Psoas muscle (tissue), 8 donors: Measurements from ENCODE around the gene WDR74. TPM values are rescaled to one million over a fixed set of nuclear protein-coding genes. Genes with fewer than 3 reads are reported as not detected.
"Not testable (repeated sequence)": the region's sequence is repeated elsewhere in the genome, so short reads cannot be mapped to it uniquely, and the experiment has no call there.

Experiments
- ATAC-seq, 4 donors: fragments of 200-7000 bp; cut with Tn5 transposase; one replicate each; pipeline ENCODE4 v1.9.1; 2020; ENCODE audit warnings: moderate library complexity in 3 of 4, mild to moderate bottlenecking in 2 of 4
- DNase-seq, 2 donors: peaks; one replicate each; pipeline ENCODE4 v3.0.0-alpha.2; 2020
- H3K27ac ChIP-seq: fragments of 200-600 bp; one replicate; pipeline ENCODE4 v1.8.0; 2022
- H3K27me3 ChIP-seq, 3 donors: fragments of 200-600 bp in 1 of 3; one replicate each; pipeline versions ENCODE4 v1.6.1 to v1.8.0; 2013 to 2022; ENCODE audit warnings: low read length in 2 of 3, mild to moderate bottlenecking in 2 of 3, moderate library complexity in 1 of 3; ENCODE audit not compliant: insufficient read depth in 3 of 3
- H3K36me3 ChIP-seq, 2 donors: fragments of 200-600 bp in 1 of 2; one replicate each; pipeline versions ENCODE4 v1.6.1 to v1.8.0; 2013 to 2022; ENCODE audit warnings: low read depth in 1 of 2, mild to moderate bottlenecking in 1 of 2, moderate library complexity in 1 of 2; ENCODE audit not compliant: insufficient read depth in 1 of 2
- H3K4me1 ChIP-seq: fragments of 200-600 bp; one replicate; pipeline ENCODE4 v1.8.0; 2022
- H3K4me3 ChIP-seq: fragments of 200-600 bp; one replicate; pipeline ENCODE4 v1.8.0; 2022; ENCODE audit warnings: mild to moderate bottlenecking
- H3K9me3 ChIP-seq: fragments of 200-600 bp; one replicate; pipeline ENCODE4 v1.8.0; 2022
- CTCF ChIP-seq: fragments of 200-600 bp; IDR thresholded peaks from one replicate; pipeline ENCODE4 v1.8.0; 2022; ENCODE audit warnings: antibody characterized with exemption
- WGBS, 3 donors: extraction: QIAGEN DNeasy Blood & Tissue Kit; methylation state at CpG; one replicate each; pipeline versions ENCODE4 v1.1.6 to v1.1.7; 2013; 5-methylcytosine and 5-hydroxymethylcytosine counted together
- intact Hi-C, 2 donors: fragments of 100-400 bp; cut with DNase I; formaldehyde crosslinking; loops; one replicate each; pipeline versions ENCODE4 v1.11.0 to v1.14.2; 2022
- polyA plus RNA-seq, 3 donors: library from polyadenylated mRNA; stranded (reverse); fragments of 200-250 nt; gene quantifications; one replicate each; pipeline ENCODE4 v1.2.3, GENCODE V29; 2013
- total RNA-seq, 4 donors: library from RNA; stranded (reverse); fragmentation: NEBNext Ultra II Directional in 2 of 4; extraction: Animal tissue kit (Norgen Biotek cat#: 25700) in 2 of 4; gene quantifications; one replicate each; pipeline versions ENCODE4 v1.2.1 to v1.2.4, GENCODE V29; 2021 to 2023
- donor health status: healthy with polysubstance abuse.
- donor health status: DM: no; HTN: no; CAD: no; lungs with moderate emphysema.
- donor health status: Bipolar disorder and iron deficiency.
- donor health status: healthy.
- donor health status: DM: yes; HTN: yes; CAD: no.
- donor health status: DM: no; HTN: no; CAD: no.
- donor health status: DM: no; HTN: no; CAD: no.
- donor health status: DM: yes; HTN: yes; CAD: no.

The WDR74 gene
- total and polyA plus RNA-seq, 7 donors, result 32.9 to 121 (median 74.9) TPM

GRCh38 chr11:62831520-62832335 is 7.7 kb downstream of the WDR74 start, which contains the start of gene STX5:
TSS of gene STX5 (minus strand) at chr11:62832051. CDS start at chr11:62831243, 808 bp downstream.
- intact Hi-C loops, result loop anchor here (5.0 kb wide), 2 partner anchors 34 to 44 kb away; partner anchors contain the start of gene TMEM179B (in 1 of the 2)
- Histone ChIP-seq H3K27me3 (no peaks in the 10 kb centered on the region), H3K4me3 (peak within 1 kb of the TSS; percentile 99), H3K4me1 (peaks cover 27% of the 10 kb centered on the region), H3K9me3 (no peaks in the 10 kb centered on the region), H3K36me3 (peaks cover 6 to 67% of the 10 kb centered on the region in 2 donors), H3K27ac (peak within 1 kb of the TSS; percentile 98)
- no peak for TF ChIP-seq CTCF
- WGBS, 3 donors, result 0 to 1% (median 0%) methylated on average over 59 to 65 of the region's 65 CpGs
- DNase-seq, result peak; percentile 100
- peak; percentile 98 to 99 (median 98) for ATAC-seq

- DNase-seq, result peak in 1 of 2 donors; percentile 52
- Histone ChIP-seq H3K27me3 (no peaks in the 10 kb centered on the region), H3K4me3 (peak overlapping the region; percentile 99), H3K36me3 (peaks cover 6 to 67% of the 10 kb centered on the region in 2 donors), H3K27ac (peak overlapping the region; percentile 98), H3K9me3 (no peaks in the 10 kb centered on the region), H3K4me1 (peaks cover 27% of the 10 kb centered on the region)
- intact Hi-C loops, result loop anchor here (5.0 kb wide), 2 partner anchors 34 to 44 kb away; partner anchors contain the start of gene TMEM179B (in 1 of the 2)
- 0 to 1% (median 1%) methylated on average over 30 to 33 of the region's 33 CpGs for WGBS, 3 donors
- no peak for TF ChIP-seq CTCF
- ATAC-seq, result no peak
These were observed 8.4 kb downstream of the WDR74 start for GRCh38 chr11:62830904-62831519.

- H3K4me1 ChIP-seq, result peaks cover 22% of the 10 kb centered on the region
- DNase-seq, H3K9me3 ChIP-seq, H3K27ac ChIP-seq, ATAC-seq, H3K4me3 ChIP-seq, H3K27me3 ChIP-seq, intact Hi-C loops: not testable (repeated sequence)
- peaks cover 0 to 68% of the 10 kb centered on the region in 2 donors for H3K36me3 ChIP-seq
- 93 to 94% (median 93%) methylated on average over 8 of the region's 8 CpGs for WGBS, 3 donors
These were observed 11.3 kb downstream of the WDR74 start for GRCh38 chr11:62828130-62828529.

GRCh38 chr11:62823677-62824076 is 15.7 kb downstream of the WDR74 start:
- H3K4me1 ChIP-seq, result no peaks in the 10 kb centered on the region
- ATAC-seq (peak; percentile 75 to 92 (median 90)), DNase-seq (peak in 1 of 2 donors; percentile 44)
- WGBS, 3 donors, result 37 to 57% (median 48%) methylated on average over 3 of the region's 3 CpGs
- no peak overlapping the region for H3K4me3 ChIP-seq
- TF ChIP-seq CTCF, result no peak
- H3K27ac ChIP-seq, result peak overlapping the region; percentile 23
- H3K9me3 ChIP-seq, result no peaks in the 10 kb centered on the region
- intact Hi-C loops, result no loop called here
- no peaks in the 10 kb centered on the region for H3K27me3 ChIP-seq
- peaks cover 11 to 100% of the 10 kb centered on the region in 2 donors for H3K36me3 ChIP-seq

- 93 to 95% (median 93%) methylated on average over 4 of the region's 4 CpGs for WGBS, 3 donors
- peaks cover 8 to 85% of the 10 kb centered on the region in 2 donors for H3K36me3 ChIP-seq
These were observed 22.3 kb downstream of the WDR74 start for GRCh38 chr11:62817129-62817528.

More at GRCh38 chr11:62817129-62817528, 22.3 kb downstream of the WDR74 start:
- H3K4me1 ChIP-seq, result no peaks in the 10 kb centered on the region
- H3K27me3 ChIP-seq, result no peaks in the 10 kb centered on the region
- ATAC-seq (no peak), DNase-seq (no peak)
- no peak overlapping the region for H3K27ac ChIP-seq
- no peaks in the 10 kb centered on the region for H3K9me3 ChIP-seq
- intact Hi-C loops, result loop anchor here in 1 of 2 donors (2.0 kb wide), 1 partner anchor 22 kb away; no protein-coding TSS in a partner anchor
- no peak for TF ChIP-seq CTCF
- no peak overlapping the region for H3K4me3 ChIP-seq
